ENCODE measurements around the gene ORM2.

DNA sequence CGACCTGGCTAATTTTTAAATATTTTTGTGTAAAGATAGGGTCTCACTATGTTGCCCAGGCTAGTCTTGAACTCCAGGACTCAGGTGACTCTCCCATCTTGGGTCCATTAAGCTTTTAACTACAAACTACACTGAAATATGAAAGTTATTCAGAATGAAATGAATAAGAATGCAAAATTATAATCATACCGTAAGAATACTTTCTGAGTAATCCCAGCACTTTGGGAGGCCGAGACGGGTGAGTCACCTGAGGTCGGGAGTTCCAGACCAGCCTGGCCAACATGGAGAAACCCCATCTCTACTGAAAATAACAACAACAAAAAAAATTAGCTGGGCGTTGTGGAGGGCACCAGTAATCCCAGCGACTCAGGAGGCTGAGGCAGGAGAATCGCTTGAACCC lies 7.9 kb upstream of the ORM2 start:
- TF ChIP-seq, protein P1, sequence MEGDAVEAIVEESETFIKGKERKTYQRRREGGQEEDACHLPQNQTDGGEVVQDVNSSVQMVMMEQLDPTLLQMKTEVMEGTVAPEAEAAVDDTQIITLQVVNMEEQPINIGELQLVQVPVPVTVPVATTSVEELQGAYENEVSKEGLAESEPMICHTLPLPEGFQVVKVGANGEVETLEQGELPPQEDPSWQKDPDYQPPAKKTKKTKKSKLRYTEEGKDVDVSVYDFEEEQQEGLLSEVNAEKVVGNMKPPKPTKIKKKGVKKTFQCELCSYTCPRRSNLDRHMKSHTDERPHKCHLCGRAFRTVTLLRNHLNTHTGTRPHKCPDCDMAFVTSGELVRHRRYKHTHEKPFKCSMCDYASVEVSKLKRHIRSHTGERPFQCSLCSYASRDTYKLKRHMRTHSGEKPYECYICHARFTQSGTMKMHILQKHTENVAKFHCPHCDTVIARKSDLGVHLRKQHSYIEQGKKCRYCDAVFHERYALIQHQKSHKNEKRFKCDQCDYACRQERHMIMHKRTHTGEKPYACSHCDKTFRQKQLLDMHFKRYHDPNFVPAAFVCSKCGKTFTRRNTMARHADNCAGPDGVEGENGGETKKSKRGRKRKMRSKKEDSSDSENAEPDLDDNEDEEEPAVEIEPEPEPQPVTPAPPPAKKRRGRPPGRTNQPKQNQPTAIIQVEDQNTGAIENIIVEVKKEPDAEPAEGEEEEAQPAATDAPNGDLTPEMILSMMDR (IDR thresholded peaks at IDR 0.05), result no peak
- TF ChIP-seq POLR2A (IDR thresholded peaks at IDR 0.05), result no peak

All from esophagus squamous epithelium (tissue), 4 donors.